Fibroblast of skin of left biceps (primary cell): ENCODE data around the gene CTTNBP2NL.

ENCODE experiments used
- DNase-seq, 2 experiments: peaks; one replicate each; pipeline ENCODE4 v3.0.0-alpha.2; 2013; ENCODE audit warnings: low read depth in 2 of 2

The CTTNBP2NL gene

DNA sequence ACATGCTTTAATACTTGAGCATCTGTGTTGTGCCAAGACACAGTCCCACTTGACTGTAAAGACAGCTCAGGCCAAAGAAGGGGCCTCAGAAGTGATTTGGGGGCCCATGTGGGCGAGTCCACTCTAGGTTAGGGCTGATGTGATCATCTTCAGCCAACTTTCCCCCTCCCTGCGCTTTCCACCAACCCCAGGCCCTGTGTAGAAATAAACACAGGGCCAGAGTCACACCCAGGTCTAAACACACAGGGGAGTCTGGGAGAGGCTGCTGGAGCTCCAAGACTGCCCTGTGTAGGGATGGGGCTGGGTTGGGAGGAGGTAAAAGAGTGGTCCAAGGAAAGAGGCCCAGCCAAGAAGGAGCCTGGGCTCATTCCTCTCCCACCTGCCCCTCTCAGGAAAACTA is 110.3 kb downstream of the CTTNBP2NL start:
- DNase-seq, result no peak

DNA sequence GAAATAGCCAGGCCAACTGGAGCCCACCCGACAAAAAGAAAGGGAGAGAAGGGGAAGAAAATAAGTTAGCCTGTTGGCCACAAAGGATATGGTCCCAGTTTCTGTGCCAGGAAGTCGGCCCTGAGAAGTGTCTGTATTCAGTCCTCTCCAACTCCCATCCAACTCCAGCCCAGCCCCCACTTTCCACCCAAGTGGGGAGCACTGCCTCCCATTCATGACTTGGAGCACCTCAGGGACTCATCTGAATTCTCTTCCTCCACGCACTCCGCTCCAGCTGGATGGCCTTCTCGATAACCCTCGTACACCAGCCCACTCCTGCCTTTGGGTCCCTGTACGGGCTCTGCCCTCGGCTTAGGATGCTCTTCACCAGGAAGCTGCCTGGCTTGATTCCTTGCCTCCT is 110.7 kb downstream of the CTTNBP2NL start:
- DNase-seq, result no peak

DNA sequence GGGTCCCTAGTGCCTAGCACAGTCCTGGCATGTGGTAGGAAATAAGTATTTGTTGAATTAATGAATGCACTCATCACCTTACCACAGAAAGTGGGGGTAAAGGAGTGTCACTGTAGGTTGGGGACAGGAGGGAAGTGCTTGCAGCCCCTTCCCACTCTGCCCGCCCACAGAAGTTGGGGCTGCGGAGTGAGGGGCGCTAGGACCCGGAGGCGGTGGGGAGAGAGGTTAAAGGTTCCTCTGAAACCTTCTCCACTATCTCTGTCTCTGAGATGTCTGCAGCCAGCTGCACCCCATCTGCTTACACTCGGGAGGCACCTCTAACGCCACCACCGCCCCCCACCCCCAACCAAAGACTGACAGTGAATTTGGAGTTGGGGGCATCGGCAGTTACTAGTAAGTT is 111.3 kb downstream of the CTTNBP2NL start:
- DNase-seq, result no peak

DNA sequence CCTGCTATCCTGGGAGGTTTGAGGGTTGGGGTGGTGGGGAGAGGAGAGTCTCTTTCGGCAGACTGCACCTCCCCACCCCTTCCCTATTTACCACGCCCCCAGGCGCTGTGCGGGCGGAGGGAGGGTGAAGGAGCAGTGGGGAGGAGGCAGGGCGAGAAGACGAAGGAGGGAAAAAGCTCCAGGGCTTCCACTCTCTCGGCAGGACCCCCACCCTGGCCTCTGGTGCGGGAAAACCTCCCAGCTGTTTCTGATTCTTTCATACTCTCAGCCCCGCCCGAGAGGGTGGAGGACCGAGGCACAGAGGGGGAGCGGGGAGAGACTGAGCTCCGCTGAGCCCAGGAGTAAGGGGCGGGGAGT is 111.9 kb downstream of the CTTNBP2NL start:
- no peak for DNase-seq

DNA sequence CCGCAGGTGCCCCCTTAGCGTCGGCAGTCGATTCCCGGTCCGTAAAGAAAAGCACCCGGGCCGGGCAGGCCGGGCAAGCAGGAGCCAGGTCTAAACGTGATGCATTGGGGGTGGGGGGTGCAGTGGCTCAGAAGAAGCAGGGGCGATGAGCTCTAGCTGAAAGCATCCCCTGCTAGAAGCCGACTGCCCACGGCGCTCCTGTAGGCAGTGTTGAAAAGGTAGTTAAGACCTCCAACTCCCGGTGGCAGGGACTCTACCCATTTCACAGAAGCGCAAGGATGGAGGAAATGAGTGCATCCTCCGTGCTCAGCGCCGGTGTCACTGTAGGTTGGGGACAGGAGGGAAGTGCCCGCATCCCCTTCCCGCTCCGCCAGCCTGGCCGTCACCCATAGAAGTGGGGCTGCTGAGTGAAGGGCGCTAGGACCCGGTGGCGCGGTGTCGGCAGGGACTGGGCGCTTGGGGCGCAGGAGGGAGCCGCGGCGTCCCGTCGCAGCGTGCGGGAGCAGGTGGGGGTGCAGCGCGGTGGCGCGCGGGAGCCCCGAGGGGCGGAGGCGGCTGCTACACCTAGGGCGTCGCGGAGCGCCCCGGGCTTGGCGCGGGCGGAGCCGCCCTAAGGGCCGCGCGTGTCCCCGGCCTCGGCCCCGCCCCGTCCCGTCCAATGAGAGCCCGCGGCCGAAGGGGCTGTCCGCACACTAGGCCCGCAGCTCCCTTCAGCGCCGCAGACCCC is 112.4 kb downstream of the CTTNBP2NL start, which contains the start of gene WNT2B:
Gene WNT2B (plus strand): TSS at position 688 of the 727 bp plus-strand sequence. CDS start 298 bp downstream, outside the sequence.
- DNase-seq, result no peak

DNA sequence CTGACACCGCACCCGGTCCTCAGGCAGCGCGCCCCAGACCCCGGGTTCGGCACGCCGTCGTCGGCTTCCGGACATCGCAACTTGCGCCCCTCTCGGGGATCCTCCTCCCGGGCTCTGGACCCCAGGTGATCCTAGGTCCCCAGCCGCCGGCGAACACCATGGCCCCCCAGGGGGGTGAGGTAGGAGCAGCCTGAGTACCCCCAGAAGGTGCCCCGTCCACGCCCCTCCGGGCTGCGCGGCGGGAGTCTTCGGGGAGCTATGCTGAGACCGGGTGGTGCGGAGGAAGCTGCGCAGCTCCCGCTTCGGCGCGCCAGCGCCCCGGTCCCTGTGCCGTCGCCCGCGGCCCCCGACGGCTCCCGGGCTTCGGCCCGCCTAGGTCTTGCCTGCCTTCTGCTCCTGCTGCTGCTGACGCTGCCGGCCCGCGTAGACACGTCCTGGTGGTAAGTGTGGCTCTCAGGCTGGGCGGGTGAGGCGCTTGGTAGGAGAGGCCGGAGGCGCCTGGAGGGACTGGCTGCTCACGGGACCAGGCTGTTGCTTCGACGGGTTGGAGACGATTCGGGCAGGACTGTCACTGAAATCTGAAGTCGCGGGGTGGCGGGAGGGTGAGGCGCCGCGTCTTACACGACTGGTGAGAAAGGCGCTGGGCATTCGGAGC is 113.1 kb downstream of the CTTNBP2NL start:
- no peak for DNase-seq

DNA sequence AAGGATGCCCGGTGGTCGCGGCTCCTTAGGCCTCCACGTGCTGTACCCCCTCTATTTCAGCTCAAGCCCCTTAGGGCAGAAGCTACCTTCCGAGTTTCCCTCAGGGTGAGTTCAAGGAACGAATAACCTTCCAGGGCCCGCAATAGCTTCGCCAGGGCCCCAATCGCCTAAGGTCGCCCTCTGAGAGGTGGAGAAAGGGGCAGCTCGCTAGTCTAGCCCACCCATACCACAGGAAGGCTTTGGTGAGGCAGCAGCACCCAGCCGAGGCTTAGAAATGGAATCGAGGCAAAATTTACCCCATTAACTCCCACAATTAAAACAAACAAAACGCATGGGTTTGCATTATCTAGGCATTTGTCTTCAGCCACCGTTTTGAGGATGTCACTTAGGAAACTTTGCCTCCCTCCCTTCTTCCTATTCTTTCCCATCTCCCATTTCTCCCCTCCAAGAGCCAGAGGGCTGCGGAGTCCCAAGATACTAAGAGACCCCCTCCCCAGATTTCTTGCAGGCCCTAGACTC is 113.7 kb downstream of the CTTNBP2NL start:
- DNase-seq, result no peak

DNA sequence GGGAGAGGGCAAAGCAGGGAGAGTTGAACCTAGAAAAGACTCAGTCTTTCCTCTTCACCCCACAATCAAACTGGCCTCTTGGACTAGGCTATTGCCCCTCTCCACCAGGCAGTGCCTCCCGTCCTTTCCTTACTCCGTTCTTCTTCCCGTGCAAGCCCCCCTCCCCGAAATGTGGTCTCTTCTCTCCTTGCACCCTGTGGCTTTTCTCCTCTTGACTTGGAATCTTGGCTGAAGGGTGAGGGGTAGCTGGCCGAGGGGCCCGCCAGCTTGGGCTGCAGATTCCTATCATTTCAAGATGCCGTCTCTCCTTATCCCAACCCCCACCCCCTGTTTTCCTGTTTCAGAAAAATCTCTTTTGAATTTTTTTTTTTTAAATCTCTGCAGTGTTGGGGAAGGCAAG is 114.3 kb downstream of the CTTNBP2NL start:
- DNase-seq, result no peak
